ENCODE data around the gene CIITA.

GRCh38 chr16:10831894-10832886 is 44.8 kb upstream of the CIITA start:
- TF ChIP-seq CTCF (IDR thresholded peaks at IDR 0.05; ENCODE audit: low read length) (no peak), EZH2 (IDR thresholded peaks at IDR 0.05; ENCODE audit: borderline replicate concordance, low read length) (no peak)
